ELR (cell line): ENCODE data around the gene ACP7.
"Not testable (repeated sequence)": the region's sequence is repeated elsewhere in the genome, so short reads cannot be mapped to it uniquely, and the experiment has no call there.

ENCODE experiments used
- DNase-seq: peaks from one replicate; pipeline ENCODE4 v3.0.0-alpha.2; 2015; ENCODE audit warnings: low read depth

The ACP7 gene

GRCh38 chr19:39109641-39110040 lies 25.5 kb downstream of the ACP7 start:
- no peak for DNase-seq

- DNase-seq, result peak; percentile 63
Measured at GRCh38 chr19:39110263-39110967, 26.2 kb downstream of the ACP7 start.

DNA sequence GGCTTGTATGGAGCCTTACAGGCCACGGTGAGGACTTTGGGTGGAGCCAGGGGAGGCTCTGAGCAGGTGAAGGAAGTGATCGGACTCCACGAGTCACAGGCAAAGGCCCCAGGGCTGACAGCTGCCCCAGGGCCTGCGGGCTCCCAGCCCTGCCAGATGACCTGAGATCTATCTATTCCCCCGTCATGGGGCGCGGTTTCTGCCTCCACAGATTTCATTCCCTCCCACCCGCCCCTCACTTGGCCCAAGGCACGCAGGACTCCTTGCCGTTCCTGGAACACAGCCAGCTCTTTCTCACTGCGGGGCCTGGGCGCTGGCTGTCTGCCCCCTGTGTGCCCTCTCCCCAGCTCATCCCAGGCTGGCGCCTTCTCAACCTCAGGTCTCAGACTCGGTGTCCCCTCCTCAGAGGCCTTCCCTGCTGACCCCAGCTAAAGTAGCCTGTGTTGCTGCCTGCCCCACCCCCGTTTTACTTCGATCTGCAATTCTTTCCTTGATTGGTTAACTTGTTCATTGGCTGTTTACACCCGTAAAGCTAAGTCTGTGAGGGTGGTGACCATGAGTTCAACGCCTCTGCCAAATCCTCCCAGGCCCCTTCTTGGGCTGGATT lies 27.5 kb downstream of the ACP7 start:
- DNase-seq, result no peak

DNA sequence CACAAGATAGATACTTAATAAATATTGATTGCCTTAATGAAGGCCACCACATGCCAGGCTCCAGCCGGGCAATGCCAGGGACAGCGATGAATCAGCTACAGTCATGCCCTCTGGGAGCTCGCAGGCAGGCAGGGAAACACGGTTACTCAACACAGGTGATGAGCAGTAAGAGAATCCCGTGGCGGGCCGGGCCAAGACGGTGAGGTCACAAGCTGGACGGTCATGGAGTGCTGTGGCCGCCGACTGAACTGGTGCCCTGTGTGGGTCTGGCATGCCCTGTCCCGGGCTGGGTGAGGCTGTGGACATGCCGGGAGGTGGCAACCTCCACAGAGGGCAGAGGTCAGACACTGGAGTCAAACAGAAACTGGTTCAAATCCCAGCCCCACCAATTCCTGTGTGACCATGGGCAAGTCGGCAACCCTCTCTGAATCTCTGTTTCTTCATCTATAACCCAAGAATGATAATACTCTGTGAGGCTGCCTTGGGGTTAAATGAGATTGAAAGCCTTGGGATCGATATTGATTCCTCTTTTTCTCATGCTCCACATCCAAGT lies 28.2 kb downstream of the ACP7 start:
- peak; percentile 71 for DNase-seq

GRCh38 chr19:39113199-39113598 lies 29.0 kb downstream of the ACP7 start:
- DNase-seq, result no peak

GRCh38 chr19:39115105-39115847 lies 31.1 kb downstream of the ACP7 start:
- DNase-seq, result no peak

- DNase-seq, result not testable (repeated sequence)
Measured at GRCh38 chr19:39117023-39117422, 32.9 kb downstream of the ACP7 start.

- no peak for DNase-seq
Measured at GRCh38 chr19:39119830-39120229, 35.7 kb downstream of the ACP7 start.

- no peak for DNase-seq
Measured at GRCh38 chr19:39122934-39123731, 39.0 kb downstream of the ACP7 start.

DNA sequence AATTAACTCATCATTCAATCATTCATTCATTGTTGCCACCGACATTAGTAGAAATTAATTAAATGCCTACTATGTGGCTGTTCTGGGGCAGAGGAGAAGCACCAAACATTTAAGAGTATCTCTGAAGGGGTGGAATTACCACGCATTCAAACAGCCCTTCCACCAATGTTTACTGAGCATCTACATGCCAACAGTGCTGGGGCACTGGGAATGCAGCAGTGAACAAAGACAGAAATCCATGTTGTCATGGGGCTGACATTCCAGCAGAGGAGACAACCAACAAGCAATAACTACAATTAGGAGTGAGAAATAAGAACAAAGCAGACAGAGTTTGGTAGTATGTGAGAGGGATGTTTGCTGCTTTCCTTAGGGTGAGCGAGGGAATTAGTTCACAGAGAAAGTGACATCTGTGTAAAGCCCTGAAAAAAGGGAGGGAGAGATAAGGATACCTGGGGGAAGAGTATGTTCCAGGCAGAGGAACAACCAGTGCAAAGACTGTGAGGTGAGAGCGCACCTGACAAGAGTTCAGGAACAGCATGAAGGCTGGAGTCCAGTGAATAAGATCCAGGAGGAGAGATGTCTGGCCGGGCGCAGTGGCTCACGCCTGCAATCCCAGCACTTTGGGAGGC lies 40.1 kb downstream of the ACP7 start:
- no peak for DNase-seq

DNA sequence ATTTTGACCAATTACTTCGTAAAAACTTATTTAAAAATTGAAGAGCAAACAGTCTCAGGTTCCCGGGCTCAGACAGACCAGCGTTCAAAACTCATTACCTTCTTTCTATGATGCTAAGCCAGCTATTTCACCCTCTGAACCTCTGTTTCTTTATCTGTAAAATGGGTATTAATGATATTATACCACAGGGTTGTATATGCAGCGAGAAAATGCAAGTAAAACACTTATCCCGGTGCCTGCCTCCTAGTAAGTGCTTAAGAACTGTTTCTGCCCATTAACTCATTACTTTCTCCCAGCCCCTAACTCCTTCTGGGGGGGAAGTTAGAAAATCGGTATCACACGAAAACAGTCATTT lies 41.0 kb downstream of the ACP7 start:
- no peak for DNase-seq

GRCh38 chr19:39125554-39126311 lies 41.6 kb downstream of the ACP7 start, which contains the start of gene PAK4:
Gene PAK4, plus strand, starts transcription at chr19:39125786. Its CDS starts 43,768 bp downstream, at chr19:39169554.
- DNase-seq, result peak; percentile 98

GRCh38 chr19:39126312-39127187 lies 42.4 kb downstream of the ACP7 start:
- peak; percentile 24 for DNase-seq

DNA sequence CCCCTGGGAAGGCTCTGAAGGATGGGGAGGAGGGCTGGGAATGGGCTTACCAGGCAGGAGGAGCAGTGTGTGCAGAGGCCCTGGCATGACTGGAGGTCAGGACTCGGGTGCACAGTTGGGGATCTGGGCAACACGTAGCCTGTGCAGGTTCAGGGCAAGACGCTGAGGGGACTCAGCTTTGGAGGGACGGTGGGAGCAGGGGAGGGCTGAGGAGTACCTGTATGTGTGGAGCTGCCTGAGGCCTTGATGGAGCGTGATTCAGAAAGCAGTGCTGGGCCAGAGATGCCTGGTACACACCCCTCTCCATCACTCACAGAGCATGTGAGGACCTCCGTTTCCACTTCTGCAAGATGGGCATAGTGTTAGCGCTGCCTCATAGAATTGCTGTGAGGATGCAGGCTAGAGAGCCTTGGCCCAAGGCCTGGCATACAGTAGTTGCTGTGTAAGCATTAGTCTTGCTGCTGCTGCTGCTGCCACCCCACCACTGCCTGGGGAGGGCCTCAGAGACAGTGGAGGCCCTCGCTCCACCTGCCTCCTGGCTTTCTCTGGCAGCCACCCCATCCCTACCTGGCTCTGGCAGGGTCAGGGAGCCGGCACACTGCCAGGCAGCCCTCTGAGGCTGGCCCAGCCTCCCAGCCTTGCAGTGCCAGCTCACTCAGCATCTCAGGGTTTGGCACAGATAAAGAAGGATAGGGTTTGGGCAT lies 43.8 kb downstream of the ACP7 start:
- DNase-seq, result no peak

GRCh38 chr19:39128516-39129079 lies 44.4 kb downstream of the ACP7 start:
- no peak for DNase-seq

GRCh38 chr19:39129116-39129515 lies 44.9 kb downstream of the ACP7 start:
- DNase-seq, result no peak

DNA sequence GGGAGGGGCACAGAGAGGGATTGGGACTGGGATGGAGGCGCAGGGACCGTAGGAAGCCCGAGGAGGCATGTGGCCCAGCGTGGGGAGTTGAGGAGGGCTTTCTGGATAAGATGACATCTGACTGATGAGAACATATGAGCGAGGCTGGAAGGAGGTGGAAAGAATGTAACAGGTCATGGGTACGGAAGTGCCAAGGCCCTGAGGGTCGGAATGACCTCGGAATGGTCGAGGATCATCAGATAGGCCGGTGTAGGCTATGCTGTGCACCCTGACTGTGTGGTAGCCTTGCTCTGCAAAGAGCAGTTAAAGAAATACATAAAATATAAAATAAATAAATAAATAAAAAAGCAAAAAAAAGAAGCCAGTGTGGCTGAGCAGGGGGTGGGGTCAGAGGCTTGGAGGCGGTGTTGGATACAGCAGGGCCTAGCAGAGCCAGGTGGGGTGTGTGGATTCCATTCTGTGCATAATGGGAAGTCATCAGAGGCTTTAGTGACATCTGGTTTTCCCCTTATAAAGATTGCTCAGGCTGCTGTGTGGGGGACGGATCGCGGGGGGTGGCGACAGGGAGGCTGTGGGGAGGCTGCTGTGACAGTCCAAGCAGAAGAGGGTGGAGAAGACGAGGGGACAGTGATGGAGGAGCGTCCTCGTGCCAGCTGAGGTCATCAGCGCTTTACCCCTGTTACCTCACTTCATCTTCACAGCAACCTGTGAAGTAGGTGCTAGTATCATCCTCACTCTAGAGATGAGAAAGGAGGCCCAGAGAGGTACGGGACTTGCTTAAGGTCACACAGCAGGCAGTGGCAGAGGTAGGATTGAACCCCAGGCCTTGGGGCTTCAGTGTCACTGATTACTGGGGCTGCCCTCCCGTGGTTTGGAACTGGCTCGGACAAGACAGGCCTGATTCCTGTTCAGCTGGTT lies 46.4 kb downstream of the ACP7 start:
- DNase-seq, result no peak
